K562 (cell line): ENCODE data around the gene KCNK4. TPM values are rescaled to one million over a fixed set of nuclear protein-coding genes. Genes with fewer than 3 reads are reported as not detected.

Experiments used
- RB1 ChIP-seq: fragments of 450-650 bp; IDR thresholded peaks from 2 replicates; pipeline ENCODE4 v1.6.1; 2017; ENCODE audit warnings: low read depth, mild to moderate bottlenecking
- SOX6 ChIP-seq: fragments of 450-650 bp; IDR thresholded peaks from 2 replicates; pipeline ENCODE4 v1.6.1; 2014; ENCODE audit warnings: mild to moderate bottlenecking
- SUPT5H ChIP-seq: fragments of 450-650 bp; IDR thresholded peaks from 2 replicates; pipeline ENCODE4 v1.6.1; 2016
- polyA plus RNA-seq, 8 experiments: library from polyadenylated mRNA; depleted of rRNA in 4 of 8; stranded (reverse) in 5 of 8; unstranded in 3 of 8; fragments of >200 nt; fragmentation: Nextera tagmentation in 2 of 8; fragmentation: Illumina TruSeq in 1 of 8; extraction: Ambion mirVana in 2 of 8; extraction: Trizol in 1 of 8; gene quantifications; 2 replicates each; pipeline versions ENCODE4 v1.2.1 to v1.2.3, GENCODE V29; 2011 to 2014; ENCODE audit warnings: inconsistent platforms in 1 of 8, missing spikeins in 1 of 8
- total RNA-seq, 7 experiments: library from RNA; depleted of rRNA in 6 of 7; stranded (reverse); fragments of >200 nt in 6 of 7; fragmentation: Illumina TruSeq in 2 of 7; extraction: Trizol in 2 of 7; gene quantifications; 2 replicates each; pipeline versions ENCODE4 v1.2.1 to v1.2.3, GENCODE V29; 2011 to 2021; ENCODE audit warnings: low replicate concordance in 1 of 7
- TF ChIP-seq, protein P1 (sequence below): fragments of 450-650 bp; IDR thresholded peaks from 2 replicates; pipeline ENCODE4 v1.6.1; 2018; ENCODE audit not compliant: partially characterized antibody
- TF ChIP-seq, protein P2 (sequence below): fragments of 250-450 bp; sonication (Bioruptor Pico); IDR thresholded peaks from 2 replicates; pipeline ENCODE4 v1.8.0; 2022; ENCODE audit warnings: moderate library complexity, mild to moderate bottlenecking, inconsistent platforms

Gene KCNK4
- total and polyA plus RNA-seq, 9 of the 15 experiments (the other 6 are each of a cell fraction or from before 2014, with no cell fraction given) = not detected

DNA sequence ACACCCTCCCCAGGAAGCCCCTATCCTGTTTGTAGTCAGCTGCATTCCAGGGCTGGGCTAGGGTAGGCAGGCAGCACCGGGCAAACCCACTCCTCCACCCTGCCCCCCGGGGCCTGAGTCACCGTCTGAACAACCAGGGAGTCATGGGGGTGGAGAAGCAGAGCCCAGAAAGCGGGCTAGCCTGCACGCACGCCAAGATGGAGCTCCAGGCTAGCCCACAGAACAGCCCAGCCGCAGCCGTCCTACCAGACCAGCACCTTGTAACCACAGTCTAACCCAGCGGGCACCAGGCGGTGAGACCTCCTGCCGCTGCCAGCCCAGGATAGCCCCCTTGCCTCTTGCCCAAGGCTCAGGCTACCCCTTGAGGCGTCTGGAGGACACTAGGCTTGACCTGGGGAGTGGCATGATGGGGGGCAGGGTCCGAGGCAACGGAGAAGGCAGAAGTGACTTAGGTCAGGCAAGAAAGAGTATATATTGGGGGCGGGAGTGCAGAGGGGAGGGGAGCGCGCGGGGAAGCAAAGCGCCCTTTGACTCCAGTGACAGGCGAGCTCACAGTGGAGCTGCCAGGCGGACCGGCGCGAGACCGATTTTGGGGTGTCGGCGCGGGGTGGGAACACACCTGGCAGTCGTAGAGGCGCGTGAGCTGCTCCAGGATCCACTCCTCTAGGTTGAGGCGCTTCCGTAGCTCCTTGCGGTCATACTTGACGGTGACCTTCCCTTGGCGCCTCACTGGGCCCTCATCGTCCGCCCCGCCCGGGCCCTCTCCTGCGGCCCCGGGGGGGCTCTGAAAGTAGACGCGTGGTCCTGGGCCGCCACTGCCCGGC is 45.1 kb upstream of the KCNK4 start (continued):
- TF ChIP-seq, protein P1, sequence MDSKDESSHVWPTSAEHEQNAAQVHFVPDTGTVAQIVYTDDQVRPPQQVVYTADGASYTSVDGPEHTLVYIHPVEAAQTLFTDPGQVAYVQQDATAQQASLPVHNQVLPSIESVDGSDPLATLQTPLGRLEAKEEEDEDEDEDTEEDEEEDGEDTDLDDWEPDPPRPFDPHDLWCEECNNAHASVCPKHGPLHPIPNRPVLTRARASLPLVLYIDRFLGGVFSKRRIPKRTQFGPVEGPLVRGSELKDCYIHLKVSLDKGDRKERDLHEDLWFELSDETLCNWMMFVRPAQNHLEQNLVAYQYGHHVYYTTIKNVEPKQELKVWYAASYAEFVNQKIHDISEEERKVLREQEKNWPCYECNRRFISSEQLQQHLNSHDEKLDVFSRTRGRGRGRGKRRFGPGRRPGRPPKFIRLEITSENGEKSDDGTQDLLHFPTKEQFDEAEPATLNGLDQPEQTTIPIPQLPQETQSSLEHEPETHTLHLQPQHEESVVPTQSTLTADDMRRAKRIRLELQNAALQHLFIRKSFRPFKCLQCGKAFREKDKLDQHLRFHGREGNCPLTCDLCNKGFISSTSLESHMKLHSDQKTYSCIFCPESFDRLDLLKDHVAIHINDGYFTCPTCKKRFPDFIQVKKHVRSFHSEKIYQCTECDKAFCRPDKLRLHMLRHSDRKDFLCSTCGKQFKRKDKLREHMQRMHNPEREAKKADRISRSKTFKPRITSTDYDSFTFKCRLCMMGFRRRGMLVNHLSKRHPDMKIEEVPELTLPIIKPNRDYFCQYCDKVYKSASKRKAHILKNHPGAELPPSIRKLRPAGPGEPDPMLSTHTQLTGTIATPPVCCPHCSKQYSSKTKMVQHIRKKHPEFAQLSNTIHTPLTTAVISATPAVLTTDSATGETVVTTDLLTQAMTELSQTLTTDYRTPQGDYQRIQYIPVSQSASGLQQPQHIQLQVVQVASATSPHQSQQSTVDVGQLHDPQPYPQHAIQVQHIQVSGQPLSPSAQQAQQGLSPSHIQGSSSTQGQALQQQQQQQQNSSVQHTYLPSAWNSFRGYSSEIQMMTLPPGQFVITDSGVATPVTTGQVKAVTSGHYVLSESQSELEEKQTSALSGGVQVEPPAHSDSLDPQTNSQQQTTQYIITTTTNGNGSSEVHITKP = peak; percentile 58
- peak; percentile 26; the same call in 1 of the 2 replicates for TF ChIP-seq RB1
- TF ChIP-seq SOX6 = 0 out of 2 replicates have a peak, but pooled peaks have one; percentile 38
- TF ChIP-seq, protein P2, sequence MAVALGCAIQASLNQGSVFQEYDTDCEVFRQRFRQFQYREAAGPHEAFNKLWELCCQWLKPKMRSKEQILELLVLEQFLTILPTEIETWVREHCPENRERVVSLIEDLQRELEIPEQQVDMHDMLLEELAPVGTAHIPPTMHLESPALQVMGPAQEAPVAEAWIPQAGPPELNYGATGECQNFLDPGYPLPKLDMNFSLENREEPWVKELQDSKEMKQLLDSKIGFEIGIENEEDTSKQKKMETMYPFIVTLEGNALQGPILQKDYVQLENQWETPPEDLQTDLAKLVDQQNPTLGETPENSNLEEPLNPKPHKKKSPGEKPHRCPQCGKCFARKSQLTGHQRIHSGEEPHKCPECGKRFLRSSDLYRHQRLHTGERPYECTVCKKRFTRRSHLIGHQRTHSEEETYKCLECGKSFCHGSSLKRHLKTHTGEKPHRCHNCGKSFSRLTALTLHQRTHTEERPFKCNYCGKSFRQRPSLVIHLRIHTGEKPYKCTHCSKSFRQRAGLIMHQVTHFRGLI (CRISPR knock-in tag) = no peak
- TF ChIP-seq SUPT5H = 0 out of 2 replicates have a peak, but pooled peaks have one; percentile 64
- TF ChIP-seq, all 486 proteins: peak for 93
